Mesenchymal stem cell (in vitro differentiated cells and primary cell): Measurements from ENCODE around the gene LCA5L.
A peak's percentile ranks its signal among the peaks of the same experiment; 100 is the strongest.

Source experiments
- DNase-seq: peaks from one replicate; pipeline ENCODE4 v3.0.0-alpha.2; 2013
- H2AFZ ChIP-seq: one replicate; pipeline ENCODE4 v1.6.1; 2013; ENCODE audit warnings: low read depth, mild to moderate bottlenecking, control low read depth, inconsistent platforms, low read length, moderate library complexity
- H2AK5ac ChIP-seq: 2 replicates; pipeline ENCODE4 v1.6.1; 2013; ENCODE audit warnings: low read length, moderate library complexity, mild to moderate bottlenecking, inconsistent platforms; ENCODE audit not compliant: severe bottlenecking
- H2BK120ac ChIP-seq: one replicate; pipeline ENCODE4 v1.6.1; 2013; ENCODE audit warnings: low read depth, mild to moderate bottlenecking, inconsistent platforms, low read length, moderate library complexity
- H2BK12ac ChIP-seq, 2 experiments: one replicate each; pipeline ENCODE4 v1.6.1; 2013; ENCODE audit warnings: inconsistent platforms in 2 of 2, low read length in 2 of 2, mild to moderate bottlenecking in 2 of 2, moderate library complexity in 2 of 2, control low read depth in 1 of 2
- H2BK15ac ChIP-seq: one replicate; pipeline ENCODE4 v1.6.1; 2013; ENCODE audit warnings: mild to moderate bottlenecking, low read depth, inconsistent platforms; ENCODE audit not compliant: poor library complexity, severe bottlenecking
- H2BK5ac ChIP-seq: 2 replicates; pipeline ENCODE4 v1.6.1; 2013; ENCODE audit warnings: low read depth, mild to moderate bottlenecking, low read length, control low read depth, inconsistent platforms; ENCODE audit not compliant: poor library complexity, severe bottlenecking
- H3K14ac ChIP-seq, 2 experiments: one replicate each; pipeline ENCODE4 v1.6.1; 2013; ENCODE audit warnings: inconsistent platforms in 2 of 2, low read length in 2 of 2, control low read depth in 1 of 2, mild to moderate bottlenecking in 1 of 2, moderate library complexity in 1 of 2
- H3K18ac ChIP-seq, 2 experiments: one replicate each; pipeline ENCODE4 v1.6.1; 2013; ENCODE audit warnings: inconsistent platforms in 2 of 2, low read length in 2 of 2, control low read depth in 1 of 2, low read depth in 1 of 2, mild to moderate bottlenecking in 1 of 2
- H3K23ac ChIP-seq, 2 experiments: one replicate each; pipeline ENCODE4 v1.6.1; 2013; ENCODE audit warnings: inconsistent platforms in 2 of 2, low read length in 2 of 2, mild to moderate bottlenecking in 2 of 2, moderate library complexity in 2 of 2, control low read depth in 1 of 2
- H3K27ac ChIP-seq: 2 replicates; pipeline ENCODE4 v1.5.1; 2013; ENCODE audit warnings: mild to moderate bottlenecking, moderate library complexity, low read length, control low read depth, inconsistent platforms; ENCODE audit not compliant: poor library complexity, severe bottlenecking
- H3K27me3 ChIP-seq, 2 experiments: 2 replicates each; pipeline versions ENCODE4 v1.6.1 to v1.7.0; 2013; ENCODE audit warnings: low read length in 2 of 2, mild to moderate bottlenecking in 2 of 2, moderate library complexity in 2 of 2, control low read depth in 1 of 2, inconsistent platforms in 1 of 2; ENCODE audit not compliant: control insufficient read depth in 1 of 2, insufficient read depth in 1 of 2
- H3K36me3 ChIP-seq, 2 experiments: 2 replicates each; pipeline versions ENCODE4 v1.6.1 to v1.7.0; 2013; ENCODE audit warnings: low read length in 2 of 2, control low read depth in 1 of 2, inconsistent platforms in 1 of 2, low read depth in 1 of 2, mild to moderate bottlenecking in 1 of 2; ENCODE audit not compliant: insufficient read depth in 2 of 2, control insufficient read depth in 1 of 2
- H3K4ac ChIP-seq, 2 experiments: one replicate each; pipeline ENCODE4 v1.6.1; 2013; ENCODE audit warnings: inconsistent platforms in 2 of 2, low read length in 2 of 2, mild to moderate bottlenecking in 2 of 2, moderate library complexity in 2 of 2, control low read depth in 1 of 2, low read depth in 1 of 2
- H3K4me1 ChIP-seq: 2 replicates; pipeline ENCODE4 v1.6.1; 2013; ENCODE audit warnings: low read depth, low read length, control low read depth; ENCODE audit not compliant: control insufficient read depth, insufficient read depth
- H3K4me2 ChIP-seq: 2 replicates; pipeline ENCODE4 v1.6.1; 2013; ENCODE audit warnings: low read length, mild to moderate bottlenecking, inconsistent platforms; ENCODE audit not compliant: poor library complexity, severe bottlenecking
- H3K4me3 ChIP-seq, 2 experiments: 2 replicates each; pipeline versions ENCODE4 v1.5.1 to v1.7.0; 2013; ENCODE audit warnings: low read length in 2 of 2, mild to moderate bottlenecking in 2 of 2, control low read depth in 1 of 2, low read depth in 1 of 2; ENCODE audit not compliant: insufficient read depth in 1 of 2
- H3K79me1 ChIP-seq: replicated peaks from 2 replicates; pipeline ENCODE4 v1.6.1; 2013; ENCODE audit warnings: mild to moderate bottlenecking, control low read depth, low read length, inconsistent platforms; ENCODE audit not compliant: poor library complexity, severe bottlenecking
- H3K9ac ChIP-seq: 2 replicates; pipeline ENCODE4 v1.7.0; 2013; ENCODE audit warnings: mild to moderate bottlenecking, low read length, moderate library complexity
- H3K9me3 ChIP-seq: 2 replicates; pipeline ENCODE4 v1.7.0; 2013; ENCODE audit warnings: mild to moderate bottlenecking, low read length; ENCODE audit not compliant: control insufficient read depth
- H4K8ac ChIP-seq: one replicate; pipeline ENCODE4 v1.6.1; 2013; ENCODE audit warnings: inconsistent platforms, mild to moderate bottlenecking, low read length, moderate library complexity
- H4K91ac ChIP-seq: one replicate; pipeline ENCODE4 v1.6.1; 2013; ENCODE audit warnings: mild to moderate bottlenecking, low read length, inconsistent platforms
- WGBS: methylation state at CpG from one replicate; pipeline ENCODE4 v1.1.7; 2013; ENCODE audit warnings: mixed read lengths; 5-methylcytosine and 5-hydroxymethylcytosine counted together

The LCA5L gene

GRCh38 chr21:39397646-39398385 is 47.8 kb downstream of the LCA5L start:
- Histone ChIP-seq H2AFZ (no peak overlapping the region), H2BK120ac (no peak overlapping the region), H3K79me1 (peaks cover 9% of the 10 kb centered on the region), H3K4ac (no peak overlapping the region), H4K8ac (peak overlapping the region; percentile 5), H3K18ac (no peak overlapping the region), H3K9ac (no peak overlapping the region), H3K4me3 (no peak overlapping the region), H2BK5ac (no peak overlapping the region), H2AK5ac (no peak overlapping the region), H3K9me3 (no peaks in the 10 kb centered on the region), H2BK12ac (no peak overlapping the region), H3K27ac (no peak overlapping the region), H2BK15ac (no peak overlapping the region), H3K23ac (no peak overlapping the region), H3K27me3 (no peaks in the 10 kb centered on the region), H4K91ac (no peak overlapping the region), H3K4me2 (no peak overlapping the region), H3K36me3 (peaks cover 18 to 54% of the 10 kb centered on the region in 2 experiments), H3K14ac (no peak overlapping the region), H3K4me1 (peaks cover 3% of the 10 kb centered on the region)
- peak; percentile 38 for DNase-seq
- 91% methylated on average over 11 of the region's 11 CpGs for WGBS

GRCh38 chr21:39392981-39393380 is 52.6 kb downstream of the LCA5L start:
- Histone ChIP-seq H3K79me1 (peaks cover 29% of the 10 kb centered on the region), H2AFZ (no peak overlapping the region), H3K4ac (no peak overlapping the region), H3K9ac (no peak overlapping the region), H2BK15ac (no peak overlapping the region), H3K18ac (no peak overlapping the region), H4K91ac (no peak overlapping the region), H2BK12ac (no peak overlapping the region), H3K9me3 (no peaks in the 10 kb centered on the region), H3K4me2 (no peak overlapping the region), H3K4me1 (peaks cover 14% of the 10 kb centered on the region), H4K8ac (no peak overlapping the region), H3K14ac (no peak overlapping the region), H3K36me3 (peaks cover 34 to 69% of the 10 kb centered on the region in 2 experiments), H3K27me3 (no peaks in the 10 kb centered on the region), H2AK5ac (no peak overlapping the region), H2BK120ac (no peak overlapping the region), H2BK5ac (no peak overlapping the region), H3K23ac (no peak overlapping the region), H3K4me3 (no peak overlapping the region), H3K27ac (peak overlapping the region; percentile 40)
- DNase-seq, result no peak
- WGBS, result 89% methylated on average over 7 of the region's 7 CpGs

GRCh38 chr21:39390212-39390765 is 55.3 kb downstream of the LCA5L start:
- no peak overlapping the region for H3K23ac ChIP-seq
- no peaks in the 10 kb centered on the region for H3K9me3 ChIP-seq
- no peak overlapping the region for H3K4me2 ChIP-seq
- no peak overlapping the region for H2BK5ac ChIP-seq
- peaks cover 34 to 46% of the 10 kb centered on the region in 2 experiments for H3K36me3 ChIP-seq
- DNase-seq, result no peak
- H3K27me3 ChIP-seq, result no peaks in the 10 kb centered on the region
- H3K4me3 ChIP-seq, result no peak overlapping the region
- no peak overlapping the region for H3K9ac ChIP-seq
- no peak overlapping the region for H4K8ac ChIP-seq
- no peak overlapping the region for H3K27ac ChIP-seq
- H3K4ac ChIP-seq, result no peak overlapping the region
- no peak overlapping the region for H2AK5ac ChIP-seq
- H2BK120ac ChIP-seq, result no peak overlapping the region
- 86% methylated on average over 16 of the region's 16 CpGs for WGBS
- no peak overlapping the region for H3K18ac ChIP-seq
- H4K91ac ChIP-seq, result no peak overlapping the region
- H2BK15ac ChIP-seq, result no peak overlapping the region
- H3K4me1 ChIP-seq, result peaks cover 20% of the 10 kb centered on the region
- no peak overlapping the region for H2AFZ ChIP-seq
- H3K14ac ChIP-seq, result no peak overlapping the region
- H2BK12ac ChIP-seq, result no peak overlapping the region
- H3K79me1 ChIP-seq, result peaks cover 41% of the 10 kb centered on the region

- no peak overlapping the region for H3K14ac ChIP-seq
- H2BK15ac ChIP-seq, result no peak overlapping the region
- peak overlapping the region; percentile 1 for H3K4me2 ChIP-seq
- 9% methylated on average over 9 of the region's 10 CpGs for WGBS
- H2AFZ ChIP-seq, result peak overlapping the region; percentile 29
- H3K23ac ChIP-seq, result no peak overlapping the region
- H3K4ac ChIP-seq, result no peak overlapping the region
- H3K36me3 ChIP-seq, result peaks cover 33 to 34% of the 10 kb centered on the region in 2 experiments
- peaks cover 26% of the 10 kb centered on the region for H3K4me1 ChIP-seq
- no peaks in the 10 kb centered on the region for H3K27me3 ChIP-seq
- no peak overlapping the region for H2BK120ac ChIP-seq
- H3K79me1 ChIP-seq, result peaks cover 40% of the 10 kb centered on the region
- no peak overlapping the region for H4K8ac ChIP-seq
- no peak overlapping the region for H4K91ac ChIP-seq
- no peaks in the 10 kb centered on the region for H3K9me3 ChIP-seq
- DNase-seq, result no peak
- H2BK5ac ChIP-seq, result no peak overlapping the region
- H2BK12ac ChIP-seq, result no peak overlapping the region
- H3K27ac ChIP-seq, result no peak overlapping the region
- peak overlapping the region in 1 of 2 experiments; percentile 83 for H3K4me3 ChIP-seq
- no peak overlapping the region for H2AK5ac ChIP-seq
- H3K18ac ChIP-seq, result no peak overlapping the region
- peak overlapping the region; percentile 89 for H3K9ac ChIP-seq
Observed at GRCh38 chr21:39388811-39389155, 56.8 kb downstream of the LCA5L start.
